Suppressor macrophage treated with lipopolysaccharide for 1 hour (primary cell): Measurements from ENCODE around the gene THRA.
A peak's percentile ranks its signal among the peaks of the same experiment; 100 is the strongest.

ENCODE experiments used
- DNase-seq, 3 donors: peaks; one replicate each; pipeline ENCODE4 v3.0.0-alpha.2; 2020 to 2022

THRA gene

DNA sequence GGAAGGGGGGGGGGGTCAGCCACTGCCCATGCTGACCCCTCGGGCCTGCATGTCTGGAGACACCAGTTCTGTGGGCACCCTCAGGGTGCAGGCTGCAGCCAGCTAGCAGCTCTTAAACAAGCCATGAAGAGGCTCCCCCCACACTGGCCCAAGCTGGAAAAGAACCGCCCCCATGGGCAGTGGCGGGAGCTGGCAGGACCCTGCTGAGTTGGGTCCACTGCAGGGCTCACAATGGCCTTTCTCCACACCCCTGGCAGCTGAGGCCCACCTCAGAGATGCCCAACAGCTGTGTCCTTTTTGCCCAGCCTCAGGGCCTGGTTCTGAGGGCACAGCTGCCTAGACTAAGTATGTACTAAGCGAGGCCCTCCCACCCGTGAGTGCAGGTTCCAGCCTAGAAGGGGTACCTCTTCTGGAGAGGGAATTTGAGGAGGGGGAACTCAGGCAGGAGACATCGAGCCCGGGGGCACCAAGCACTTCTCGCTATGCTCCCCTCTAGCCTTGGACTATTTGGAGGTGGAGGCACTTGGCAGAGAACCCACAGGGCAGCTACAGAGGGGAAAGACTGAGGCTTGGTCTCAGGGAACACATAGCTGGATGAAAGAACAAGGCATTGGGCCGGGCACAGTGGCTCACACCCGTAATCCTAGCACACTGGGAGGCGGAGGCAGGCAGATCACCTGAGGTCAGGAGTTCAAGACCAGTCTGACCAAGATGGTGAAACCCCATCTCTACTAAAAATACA, 3.2 kb downstream of the THRA start:
- no peak for DNase-seq

- no peak for DNase-seq
Measured at GRCh38 chr17:40067710-40068109, 4.9 kb downstream of the THRA start.

DNA sequence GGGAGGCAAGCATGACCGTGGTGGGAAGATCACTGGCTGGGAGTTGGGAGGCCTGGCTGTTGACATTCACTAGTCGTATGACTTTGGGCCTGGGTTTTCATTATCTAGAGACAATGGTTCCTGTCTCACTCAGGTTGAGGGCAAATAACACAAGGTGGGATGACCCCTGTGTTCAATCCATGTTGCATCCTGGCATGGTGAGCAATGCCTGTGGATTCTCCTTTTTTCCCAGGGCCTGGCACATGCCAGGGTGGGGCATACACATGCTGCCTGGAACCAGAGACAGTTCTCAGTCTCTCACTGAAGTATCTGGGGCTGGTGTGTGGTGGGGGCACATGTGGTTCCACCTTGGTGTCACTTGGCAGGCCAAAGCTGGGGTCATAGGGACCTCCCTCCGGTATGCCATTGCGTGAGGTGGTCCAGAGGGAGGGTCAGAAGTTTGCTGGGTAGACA, 5.4 kb downstream of the THRA start:
- DNase-seq = no peak

DNA sequence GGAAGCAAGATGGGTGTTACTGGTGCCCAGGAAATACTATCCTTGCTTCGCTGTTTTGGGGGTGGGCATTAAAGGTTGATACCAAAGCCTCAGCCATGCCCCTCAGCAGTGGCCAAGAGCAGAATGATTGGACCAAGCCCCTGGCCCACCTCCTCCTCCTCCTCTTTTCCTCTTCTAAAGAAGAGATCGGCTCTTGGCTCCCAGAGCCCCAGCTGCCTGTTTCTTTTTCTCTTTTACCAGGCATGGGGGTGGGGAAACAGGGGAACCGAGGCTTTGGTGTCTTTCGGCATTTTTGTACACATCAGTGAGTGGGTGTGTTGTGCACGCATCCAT, 5.8 kb downstream of the THRA start:
- DNase-seq = no peak

DNA sequence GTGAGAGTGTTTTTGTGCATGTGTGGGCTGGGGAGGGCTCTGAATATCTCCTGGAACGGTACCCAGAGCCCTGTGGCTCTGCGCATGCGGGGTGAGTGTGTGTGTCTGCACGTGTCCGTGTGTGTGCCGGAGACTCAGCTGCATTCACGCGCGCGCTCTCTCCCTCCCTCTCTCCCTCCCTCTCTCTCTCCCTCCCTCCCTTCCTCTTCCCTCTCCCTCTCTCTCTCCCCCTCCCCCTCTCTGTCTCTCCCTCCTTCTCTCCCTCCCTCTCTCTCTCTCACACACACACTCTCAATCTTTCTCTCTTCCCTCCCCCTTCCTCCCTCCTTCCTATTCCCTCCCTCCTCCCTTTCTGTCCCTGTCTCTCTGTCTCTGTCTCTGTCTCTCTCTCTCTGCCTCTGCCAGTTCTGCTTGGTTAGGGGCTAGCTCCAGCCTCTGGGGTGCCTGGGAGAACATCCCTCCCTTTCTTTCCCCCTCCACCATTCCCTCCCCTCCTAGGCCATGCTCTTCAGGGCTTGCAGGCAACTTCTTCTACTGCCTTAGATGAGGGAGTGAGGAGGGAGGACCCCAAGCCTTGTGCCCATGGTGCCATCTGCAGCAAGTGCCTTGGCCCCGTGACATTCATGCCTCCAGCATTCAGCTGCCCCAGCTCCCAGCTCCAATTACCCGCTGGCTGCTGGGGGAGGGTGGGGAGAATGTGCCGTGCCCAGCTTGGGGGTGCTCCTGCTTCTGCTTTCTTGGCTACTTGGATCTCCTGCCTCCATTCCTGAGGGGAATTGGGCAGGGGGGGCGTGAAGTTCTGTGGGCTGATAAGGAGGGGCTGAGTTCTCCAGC, 6.4 kb downstream of the THRA start:
- peak; percentile 69 to 79 (median 69) for DNase-seq

- peak in 2 of 3 donors; percentile 41 to 43 for DNase-seq
Measured at GRCh38 chr17:40069751-40070708, 7.3 kb downstream of the THRA start.

- no peak for DNase-seq
Measured at GRCh38 chr17:40070709-40071312, 8.0 kb downstream of the THRA start.

- peak in 1 of 3 donors; percentile 43 for DNase-seq
Measured at GRCh38 chr17:40071313-40072039, 8.7 kb downstream of the THRA start.

DNA sequence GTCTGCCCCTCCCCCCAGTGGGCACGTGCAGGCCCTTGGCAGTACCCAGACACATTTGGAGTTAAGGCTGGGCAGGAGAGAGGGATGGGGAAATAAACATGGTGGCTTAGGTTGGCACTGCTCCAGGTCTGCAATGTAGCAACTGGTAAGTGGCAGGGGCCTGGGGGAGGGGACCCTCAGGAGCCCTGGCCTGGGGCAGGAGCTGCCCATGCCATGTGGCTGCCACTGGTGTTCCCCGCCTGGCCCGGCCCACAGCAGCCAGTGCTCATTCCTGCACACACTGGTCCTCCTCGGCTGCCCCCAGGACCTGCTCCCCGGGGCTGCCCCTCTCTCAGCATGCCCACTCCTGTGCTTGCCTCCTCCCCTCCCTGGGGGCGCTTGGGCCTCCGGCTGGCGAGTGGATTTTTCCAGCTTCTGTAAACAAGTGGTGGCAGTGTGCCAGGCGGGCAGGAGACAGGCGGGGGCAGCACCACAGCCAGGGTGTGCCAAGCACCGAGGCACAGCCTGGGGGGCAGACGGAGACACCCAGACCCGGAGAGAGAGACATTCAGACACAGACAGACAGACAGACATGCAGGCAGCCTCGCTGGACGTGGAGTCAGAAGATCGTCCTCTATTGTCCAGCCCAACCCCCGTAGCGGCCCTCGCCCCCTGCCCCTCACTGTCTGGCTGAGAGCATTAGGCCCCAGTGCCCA, 9.4 kb downstream of the THRA start:
- peak in 1 of 3 donors; percentile 36 for DNase-seq

DNA sequence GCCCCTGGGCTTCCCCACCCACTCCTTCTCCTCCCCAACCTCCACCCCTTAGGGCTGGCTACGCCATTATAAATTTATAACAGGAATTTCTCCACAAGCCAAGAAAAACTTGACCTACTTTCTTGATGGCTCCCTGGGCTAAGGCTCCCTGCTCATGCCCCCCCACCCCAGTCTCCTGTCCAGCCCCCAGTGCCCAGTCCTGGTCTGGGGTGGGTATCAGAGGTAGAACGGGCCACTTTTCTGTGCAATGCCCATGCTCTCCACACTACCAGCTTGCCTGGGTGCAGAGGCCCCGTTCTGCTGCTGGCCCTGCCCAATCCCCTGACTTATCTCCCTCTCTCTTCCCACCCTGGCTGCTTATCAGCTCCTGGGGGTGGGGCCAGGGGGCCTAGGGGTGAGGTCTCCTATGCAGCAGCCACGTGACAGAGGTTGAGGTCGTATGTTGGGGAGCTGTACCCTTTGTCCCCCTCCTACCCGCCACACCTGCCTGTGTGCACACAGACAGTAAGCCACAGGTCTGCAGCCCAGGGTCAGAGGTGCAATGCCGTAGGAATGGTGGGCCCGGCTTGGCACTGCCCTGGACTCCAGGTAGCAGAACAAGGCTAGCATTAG, 10.1 kb downstream of the THRA start:
- no peak for DNase-seq

GRCh38 chr17:40073454-40074174, 10.8 kb downstream of the THRA start:
- no peak for DNase-seq

GRCh38 chr17:40074175-40074512, 11.4 kb downstream of the THRA start:
- DNase-seq = no peak

- no peak for DNase-seq
Measured at GRCh38 chr17:40074871-40075200, 12.1 kb downstream of the THRA start.

DNA sequence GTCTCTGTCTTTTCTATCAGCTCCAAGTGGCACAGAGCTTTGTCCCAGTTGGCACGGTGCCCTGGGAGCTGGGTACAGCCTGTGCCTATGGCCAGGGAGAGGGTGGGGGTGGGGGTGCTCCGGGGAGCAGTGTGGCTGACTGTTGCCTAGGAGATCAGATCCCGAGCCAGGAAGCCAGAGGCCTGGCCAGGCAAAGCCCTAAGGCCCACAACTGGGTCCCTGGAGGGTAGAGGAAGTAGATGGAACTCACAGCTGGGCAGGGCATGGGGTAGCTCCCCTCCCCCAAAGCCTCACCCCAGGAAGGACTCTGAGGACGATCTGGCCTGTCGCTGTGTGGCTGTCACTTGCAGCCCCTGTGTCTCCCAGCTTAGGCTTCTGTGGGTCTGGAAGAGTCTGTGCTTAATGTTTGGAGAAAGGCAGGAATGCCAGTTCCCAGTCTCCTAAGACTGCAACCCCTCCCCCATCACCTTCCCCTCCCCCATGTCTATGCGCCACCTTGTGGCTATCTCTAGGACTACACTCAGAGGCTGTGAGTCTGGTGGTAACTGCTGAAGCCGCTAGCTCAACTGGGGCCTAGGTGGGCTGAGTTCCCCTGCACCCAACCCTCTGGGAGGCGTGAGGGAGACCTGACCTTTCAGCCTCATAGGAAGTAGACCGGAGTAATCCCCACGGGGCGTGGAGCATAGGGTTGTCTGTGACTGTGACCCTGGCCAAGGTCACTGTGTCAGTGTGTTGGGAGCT, 12.6 kb downstream of the THRA start:
- peak; percentile 73 to 81 (median 74) for DNase-seq

DNA sequence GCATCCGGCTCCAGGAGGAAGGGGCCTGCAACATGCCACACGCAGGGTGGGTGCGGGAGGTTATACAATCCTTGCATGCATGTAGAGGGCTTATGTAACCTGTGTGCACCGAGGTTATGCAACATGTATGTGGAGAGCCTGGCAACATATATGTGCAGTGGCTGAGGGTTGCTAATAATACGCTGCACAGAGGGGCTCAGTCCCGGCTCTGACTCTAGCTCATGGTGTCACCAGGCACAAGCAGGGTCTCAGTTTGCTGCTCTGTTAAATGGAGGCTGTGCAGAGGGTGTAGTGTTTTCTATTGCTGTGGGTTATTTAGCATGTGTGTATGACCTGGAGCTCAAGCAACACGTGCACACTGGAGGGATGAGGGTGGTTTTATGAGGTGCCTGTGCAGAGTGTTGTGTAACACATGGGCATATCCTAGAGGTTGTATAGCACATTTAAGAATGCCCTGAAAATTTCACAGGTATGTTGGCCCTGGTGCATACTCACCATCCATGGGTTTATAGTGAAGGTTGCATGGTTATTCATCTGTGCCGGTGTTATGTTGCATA, 13.3 kb downstream of the THRA start:
- no peak for DNase-seq

- DNase-seq = no peak
Measured at GRCh38 chr17:40076591-40076990, 13.8 kb downstream of the THRA start.

- DNase-seq = no peak
Measured at GRCh38 chr17:40079545-40079944, 16.8 kb downstream of the THRA start.

GRCh38 chr17:40084477-40084876, 21.7 kb downstream of the THRA start:
- no peak for DNase-seq
